Stimulated activated naive CD8-positive, alpha-beta T cell treated with anti-CD3 and anti-CD28 coated beads, Interleukin-15, amount 100 ng/mL, for 72 hours (primary cell): ENCODE data around the gene C2CD2.
A peak's percentile ranks its signal among the peaks of the same experiment; 100 is the strongest.

Experiments used
- ATAC-seq: fragments of 150-1000 bp; cut with Tn5 transposase; 2 replicates; pipeline ENCODE4 v1.10.0; 2021; ENCODE audit warnings: mild to moderate bottlenecking, moderate library complexity
- DNase-seq, 2 donors: peaks; one replicate each; pipeline ENCODE4 v3.0.0; 2021 to 2022
- H3K27ac Mint-ChIP-seq, 2 donors: one replicate each; pipeline ENCODE4 v1.8.0; 2022; ENCODE audit warnings: mild to moderate bottlenecking in 2 of 2, mixed read lengths in 2 of 2, moderate library complexity in 2 of 2
- H3K27me3 Mint-ChIP-seq: one replicate; pipeline ENCODE4 v1.8.0; 2022; ENCODE audit warnings: mixed read lengths
- H3K4me1 Mint-ChIP-seq: one replicate; pipeline ENCODE4 v1.8.0; 2022; ENCODE audit warnings: mild to moderate bottlenecking, mixed read lengths
- H3K4me3 Mint-ChIP-seq, 2 donors: one replicate each; pipeline ENCODE4 v1.8.0; 2022; ENCODE audit warnings: mild to moderate bottlenecking in 2 of 2, mixed read lengths in 2 of 2, moderate library complexity in 1 of 2
- H3K9me3 Mint-ChIP-seq, 2 donors: one replicate each; pipeline ENCODE4 v1.8.0; 2022; ENCODE audit warnings: mixed read lengths in 2 of 2

Gene C2CD2

DNA sequence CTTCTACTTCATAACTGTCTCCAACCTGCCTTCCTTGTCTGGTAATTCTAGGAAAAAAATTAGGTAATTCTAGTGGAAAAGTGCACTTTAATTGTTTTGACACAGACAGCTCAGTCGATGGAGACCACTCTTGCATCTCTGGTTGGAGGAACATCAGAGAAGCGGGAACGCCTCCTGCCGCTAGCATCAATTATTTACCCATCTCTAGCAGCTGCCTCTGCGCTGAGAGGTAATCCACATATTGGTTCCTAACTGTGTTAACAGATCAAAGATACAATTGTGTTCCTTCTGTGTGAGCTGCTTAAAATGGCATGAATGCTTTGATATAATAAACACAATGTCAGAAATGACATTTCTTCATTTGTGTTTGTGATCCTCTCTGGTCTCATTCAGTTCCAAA, 33.3 kb downstream of the C2CD2 start:
- Mint-ChIP-seq H3K27ac (no peak overlapping the region), H3K9me3 (no peaks in the 10 kb centered on the region), H3K4me1 (peaks cover 41% of the 10 kb centered on the region), H3K27me3 (no peaks in the 10 kb centered on the region), H3K4me3 (no peak overlapping the region)
- DNase-seq, result no peak
- ATAC-seq, result no peak

DNA sequence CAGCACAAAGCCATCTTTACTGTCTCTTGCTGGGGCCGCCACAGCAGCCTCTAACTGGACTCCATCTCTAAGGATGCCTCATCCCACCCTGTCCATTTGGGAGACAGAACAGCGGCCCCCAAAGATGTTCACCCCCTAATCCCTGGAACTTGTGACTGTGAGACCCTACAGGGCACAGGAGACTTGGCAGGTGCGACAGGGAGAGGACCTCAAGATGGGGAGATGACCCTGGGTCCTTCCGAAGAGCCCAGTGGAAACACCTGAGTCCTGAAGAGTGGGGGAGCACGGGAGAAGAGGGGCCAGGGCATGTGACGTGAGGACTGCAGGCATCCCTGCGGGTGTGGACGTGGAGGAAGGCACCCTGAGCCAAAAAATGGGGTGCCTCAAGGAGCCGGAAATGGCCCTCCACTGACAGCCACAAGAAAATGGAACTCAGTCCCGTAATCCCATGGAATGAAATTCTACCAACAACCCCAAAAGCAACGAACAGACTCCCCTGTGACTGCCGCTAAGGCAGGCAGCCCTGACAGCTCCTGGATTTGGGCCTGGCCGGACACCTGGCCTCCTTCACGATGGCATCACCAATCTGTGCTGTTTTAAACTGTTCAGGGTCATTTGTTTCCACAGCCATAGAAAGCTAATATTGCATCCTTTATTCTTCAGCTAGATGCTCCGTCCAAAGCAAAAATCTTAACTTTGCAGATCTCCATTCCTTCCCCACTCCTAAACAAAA, 34.0 kb downstream of the C2CD2 start:
- no peaks in the 10 kb centered on the region for H3K27me3 Mint-ChIP-seq
- no peaks in the 10 kb centered on the region for H3K9me3 Mint-ChIP-seq

DNA sequence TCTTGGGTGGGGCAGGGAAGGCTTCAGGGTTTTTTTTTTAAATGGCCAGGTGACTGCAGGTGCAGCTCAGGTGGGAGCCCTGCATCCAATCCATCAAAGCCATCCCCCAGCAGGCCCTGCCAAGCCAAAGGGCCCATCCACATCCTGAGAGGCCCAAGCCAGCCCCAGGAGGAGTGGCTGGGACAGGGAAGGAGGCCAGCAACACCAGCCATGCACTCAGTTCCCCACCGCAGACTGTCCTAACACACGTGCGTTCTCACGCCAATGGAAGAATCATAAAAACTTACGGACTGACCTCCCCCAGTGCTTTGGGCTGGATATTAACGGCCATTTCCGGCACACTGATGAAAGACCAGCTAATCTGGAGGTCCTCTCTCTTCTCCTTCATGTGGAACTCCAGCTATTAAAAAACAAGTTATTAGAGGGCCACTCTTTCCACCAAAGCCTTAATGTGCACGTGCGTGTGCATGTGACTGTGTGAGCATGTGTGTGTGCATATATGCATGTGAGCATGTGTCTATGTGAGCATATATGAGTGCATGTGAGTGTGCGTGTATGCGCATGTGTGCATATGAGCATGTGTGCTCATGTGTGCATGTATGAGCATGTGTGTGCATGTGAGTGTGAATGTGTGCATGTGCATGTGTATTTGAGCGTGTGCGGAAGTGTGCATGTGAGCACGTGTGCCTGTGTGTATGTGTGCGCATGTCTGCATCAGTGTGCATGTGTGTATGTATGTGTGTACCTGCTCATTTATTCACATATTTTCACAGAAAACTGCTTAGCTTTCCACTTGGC, 35.1 kb downstream of the C2CD2 start:
- no peak overlapping the region for H3K4me3 Mint-ChIP-seq
- ATAC-seq, result no peak

More for the DNA sequence above, 34.0 kb downstream of the C2CD2 start:
- no peak overlapping the region for H3K4me3 Mint-ChIP-seq
- H3K4me1 Mint-ChIP-seq, result peaks cover 34% of the 10 kb centered on the region
- peak overlapping the region in 1 of 2 donors; percentile 78 for H3K27ac Mint-ChIP-seq
- DNase-seq (no peak), ATAC-seq (no peak)

DNA sequence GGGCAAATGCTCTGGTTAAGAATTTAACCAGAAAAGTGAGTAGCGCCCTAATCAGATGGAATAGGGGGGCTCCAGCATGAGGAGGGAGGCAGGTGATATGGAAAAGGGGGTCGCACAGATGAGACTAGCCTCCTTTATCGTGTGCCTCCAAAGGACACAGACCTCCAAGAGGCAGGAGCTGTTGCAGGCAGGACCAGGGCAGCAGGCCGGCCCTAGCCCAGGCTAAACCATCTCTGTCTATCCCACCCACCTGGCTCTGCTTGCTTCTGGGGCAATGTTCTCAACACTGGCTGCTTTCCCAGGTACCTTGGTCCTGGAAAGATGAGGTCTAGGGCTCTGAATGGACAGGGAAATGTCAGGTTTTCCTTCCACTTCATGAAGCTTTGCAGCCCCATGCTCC, 36.3 kb downstream of the C2CD2 start:
- H3K27me3 Mint-ChIP-seq, result no peaks in the 10 kb centered on the region
- DNase-seq (no peak), ATAC-seq (no peak)
- H3K4me3 Mint-ChIP-seq, result no peak overlapping the region
- peaks cover 11% of the 10 kb centered on the region for H3K4me1 Mint-ChIP-seq
- H3K27ac Mint-ChIP-seq, result no peak overlapping the region
- H3K9me3 Mint-ChIP-seq, result no peaks in the 10 kb centered on the region

More for the DNA sequence above, 35.1 kb downstream of the C2CD2 start:
- H3K27me3 Mint-ChIP-seq, result no peaks in the 10 kb centered on the region
- H3K9me3 Mint-ChIP-seq, result no peaks in the 10 kb centered on the region
- H3K4me1 Mint-ChIP-seq, result peaks cover 24% of the 10 kb centered on the region
- H3K27ac Mint-ChIP-seq, result no peak overlapping the region
- no peak for DNase-seq

DNA sequence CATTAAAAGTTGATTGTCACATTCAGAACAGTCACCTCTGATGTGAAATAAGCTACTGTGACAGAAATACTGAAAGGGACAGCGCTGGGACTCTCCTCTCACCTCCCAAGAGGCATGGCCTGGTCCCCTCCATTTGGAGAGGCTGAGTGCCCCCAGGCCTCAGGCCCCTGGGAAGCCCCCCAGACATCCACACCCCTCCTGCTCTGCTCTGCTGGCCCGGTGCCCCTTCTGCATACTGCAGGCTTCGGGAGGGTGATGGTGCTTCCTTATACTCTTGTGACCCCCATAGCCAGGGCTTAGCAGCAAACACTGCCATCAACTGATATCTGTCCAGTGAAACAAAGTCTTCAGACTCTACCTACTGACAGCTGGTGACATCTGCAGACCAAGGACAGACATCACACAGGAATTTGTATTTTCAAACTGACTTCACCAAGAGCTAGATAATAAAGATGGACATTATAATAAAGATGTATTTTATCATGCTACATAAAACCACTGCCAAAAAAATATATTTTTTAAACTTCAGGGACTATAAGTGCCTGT, 36.9 kb downstream of the C2CD2 start:
- Mint-ChIP-seq H3K4me3 (no peak overlapping the region), H3K27ac (no peak overlapping the region), H3K4me1 (peaks cover 6% of the 10 kb centered on the region), H3K9me3 (no peaks in the 10 kb centered on the region), H3K27me3 (no peaks in the 10 kb centered on the region)
- ATAC-seq (no peak), DNase-seq (no peak)

DNA sequence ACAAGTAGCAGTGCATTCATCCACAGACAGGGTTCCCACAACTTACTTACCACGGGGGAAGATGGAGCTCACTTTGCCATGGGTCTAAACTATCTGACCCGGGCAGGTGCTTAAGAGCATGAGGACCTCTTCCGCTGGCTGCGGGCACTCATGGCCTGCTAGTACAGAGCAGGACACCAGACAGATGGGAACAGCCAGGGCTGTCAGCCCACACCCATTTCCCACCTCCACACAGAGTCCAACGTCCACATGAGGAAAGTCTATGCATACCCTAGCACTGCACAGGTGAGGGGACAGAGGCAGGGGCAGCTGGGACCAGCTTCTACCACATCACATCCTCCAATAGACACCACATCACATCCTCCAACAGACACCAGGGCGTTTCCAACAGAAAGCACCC, 38.9 kb downstream of the C2CD2 start:
- Mint-ChIP-seq H3K27me3 (no peaks in the 10 kb centered on the region), H3K27ac (no peak overlapping the region), H3K4me3 (no peak overlapping the region), H3K4me1 (no peaks in the 10 kb centered on the region), H3K9me3 (no peaks in the 10 kb centered on the region)
- DNase-seq, result no peak
- no peak for ATAC-seq

DNA sequence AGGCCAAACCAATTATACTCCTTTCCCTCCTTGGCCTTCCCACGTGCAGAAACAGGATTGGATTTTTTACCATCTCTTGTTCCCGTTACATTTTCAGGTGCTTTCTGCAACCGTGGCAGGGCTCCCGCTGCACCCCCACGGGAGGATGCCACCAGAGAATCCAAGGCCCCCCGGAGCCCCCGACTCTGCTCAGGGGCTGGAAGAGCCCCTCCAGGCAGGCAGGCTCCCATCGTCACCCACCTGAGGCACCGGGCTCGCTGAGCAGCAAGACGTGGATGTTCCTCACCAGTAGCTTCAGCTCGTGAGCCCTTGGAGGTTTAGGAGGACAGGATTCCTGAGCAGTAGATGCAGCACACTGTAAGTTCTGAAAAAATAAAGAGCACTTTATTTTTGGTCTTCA, 39.5 kb downstream of the C2CD2 start:
- no peak for ATAC-seq
- DNase-seq, result no peak
- Mint-ChIP-seq H3K9me3 (no peaks in the 10 kb centered on the region), H3K27ac (no peak overlapping the region), H3K27me3 (no peaks in the 10 kb centered on the region), H3K4me1 (no peaks in the 10 kb centered on the region), H3K4me3 (no peak overlapping the region)

DNA sequence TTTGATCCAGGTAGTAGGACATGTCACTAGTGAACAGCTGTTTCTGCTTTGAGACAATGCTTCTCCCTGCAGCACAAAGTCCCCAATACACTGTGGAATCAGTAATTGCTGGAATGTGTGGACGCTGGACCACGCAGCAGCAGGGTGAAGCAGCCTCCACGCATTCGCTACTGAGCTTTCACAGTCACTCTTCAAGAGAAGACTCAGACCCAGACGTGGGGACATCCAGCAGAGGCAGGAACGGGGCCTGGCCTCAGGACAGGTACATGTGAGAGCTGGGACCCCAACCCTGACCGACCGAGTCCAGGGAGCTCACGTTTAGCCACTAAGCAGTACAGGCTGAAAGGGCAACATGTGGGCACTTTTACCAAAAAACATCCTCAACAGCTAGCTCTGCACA, 40.6 kb downstream of the C2CD2 start:
- no peaks in the 10 kb centered on the region for H3K4me1 Mint-ChIP-seq
- H3K27me3 Mint-ChIP-seq, result no peaks in the 10 kb centered on the region
- no peaks in the 10 kb centered on the region for H3K9me3 Mint-ChIP-seq
- H3K27ac Mint-ChIP-seq, result no peak overlapping the region
- ATAC-seq (no peak), DNase-seq (no peak)
- H3K4me3 Mint-ChIP-seq, result no peak overlapping the region

DNA sequence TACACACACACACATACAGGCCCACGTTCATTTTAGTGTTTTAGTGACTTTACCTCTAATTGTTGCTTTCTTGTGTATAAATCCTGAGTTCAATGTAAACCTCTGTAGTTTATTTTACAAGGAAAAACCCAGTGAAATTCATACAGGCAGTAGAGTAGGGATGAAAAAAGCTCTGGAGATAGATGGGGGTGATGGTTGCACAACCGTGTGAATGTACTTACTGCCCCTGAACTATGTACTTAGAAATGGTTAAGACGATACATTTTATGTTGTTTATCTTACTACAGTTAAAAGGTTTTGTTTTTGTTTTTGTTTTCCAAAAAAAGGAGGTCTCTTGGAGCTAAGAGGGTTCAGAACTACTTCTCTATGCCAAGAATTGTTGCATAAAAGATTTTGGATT, 45.0 kb downstream of the C2CD2 start:
- no peak for DNase-seq
- Mint-ChIP-seq H3K27me3 (no peaks in the 10 kb centered on the region), H3K27ac (no peak overlapping the region), H3K4me1 (peaks cover 7% of the 10 kb centered on the region), H3K4me3 (no peak overlapping the region), H3K9me3 (no peaks in the 10 kb centered on the region)
- ATAC-seq, result no peak

DNA sequence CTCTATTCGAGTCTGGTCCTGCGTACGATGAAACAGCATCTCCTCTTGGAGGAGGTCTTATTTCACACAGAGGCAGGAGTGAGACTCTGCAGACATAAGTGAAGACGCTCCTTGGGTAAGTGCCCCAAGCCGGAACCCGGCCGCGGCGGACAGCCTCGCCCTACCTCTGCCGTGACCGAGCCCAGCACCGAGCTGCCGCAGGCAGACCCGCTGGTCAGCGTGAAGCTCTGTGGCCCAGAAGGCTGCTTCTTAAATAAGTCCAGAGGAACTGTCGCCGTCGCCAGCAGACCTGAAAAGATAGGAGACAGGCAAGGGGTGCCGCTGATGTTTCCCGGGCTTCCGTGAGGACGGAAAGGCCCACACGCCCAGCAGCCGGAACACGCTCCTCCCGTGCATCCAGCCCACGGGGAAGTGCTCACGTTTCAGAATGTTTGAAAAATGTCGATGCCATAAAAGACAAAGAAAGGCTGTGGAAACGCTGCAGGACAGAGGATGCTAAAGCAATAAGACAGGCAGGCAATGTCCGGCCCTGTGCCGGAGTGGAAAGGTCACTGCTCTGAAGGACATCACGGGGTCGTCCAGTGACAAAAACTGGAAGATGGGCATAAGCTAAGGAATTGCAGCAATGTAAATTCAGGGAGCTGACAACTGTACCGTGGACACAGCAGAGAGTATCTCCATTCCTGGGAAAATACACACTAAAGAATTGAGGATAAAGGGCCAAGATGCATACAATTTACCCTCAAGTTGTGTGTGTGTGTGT, 46.1 kb downstream of the C2CD2 start:
- no peak for ATAC-seq
- H3K9me3 Mint-ChIP-seq, result no peaks in the 10 kb centered on the region

DNA sequence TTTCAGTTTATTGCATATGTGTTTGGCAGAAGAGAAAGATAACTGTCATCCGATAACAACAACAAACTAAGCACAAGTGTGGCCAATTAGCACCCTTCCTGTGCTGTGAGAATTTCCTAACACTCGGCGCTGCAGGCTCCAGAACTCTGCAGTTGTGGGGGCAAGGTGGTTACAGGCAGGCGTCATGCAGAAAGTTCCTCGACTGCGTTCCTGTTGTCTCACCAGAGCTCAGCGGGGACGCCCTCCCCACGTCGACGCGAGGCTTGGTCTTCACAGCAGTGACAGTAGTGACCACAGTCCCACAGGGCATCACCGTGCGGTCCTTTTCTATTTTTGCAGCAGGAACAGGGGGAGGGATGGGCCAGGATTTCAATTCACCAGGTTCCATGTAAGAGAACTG, 47.0 kb downstream of the C2CD2 start:
- Mint-ChIP-seq H3K27ac (peak overlapping the region in 1 of 2 donors; percentile 38), H3K27me3 (no peaks in the 10 kb centered on the region)
- DNase-seq, result no peak

More for the DNA sequence above, 46.1 kb downstream of the C2CD2 start:
- Mint-ChIP-seq H3K4me3 (no peak overlapping the region), H3K27me3 (no peaks in the 10 kb centered on the region), H3K27ac (peak overlapping the region in 1 of 2 donors; percentile 69), H3K4me1 (peaks cover 15% of the 10 kb centered on the region)
- DNase-seq, result no peak

DNA sequence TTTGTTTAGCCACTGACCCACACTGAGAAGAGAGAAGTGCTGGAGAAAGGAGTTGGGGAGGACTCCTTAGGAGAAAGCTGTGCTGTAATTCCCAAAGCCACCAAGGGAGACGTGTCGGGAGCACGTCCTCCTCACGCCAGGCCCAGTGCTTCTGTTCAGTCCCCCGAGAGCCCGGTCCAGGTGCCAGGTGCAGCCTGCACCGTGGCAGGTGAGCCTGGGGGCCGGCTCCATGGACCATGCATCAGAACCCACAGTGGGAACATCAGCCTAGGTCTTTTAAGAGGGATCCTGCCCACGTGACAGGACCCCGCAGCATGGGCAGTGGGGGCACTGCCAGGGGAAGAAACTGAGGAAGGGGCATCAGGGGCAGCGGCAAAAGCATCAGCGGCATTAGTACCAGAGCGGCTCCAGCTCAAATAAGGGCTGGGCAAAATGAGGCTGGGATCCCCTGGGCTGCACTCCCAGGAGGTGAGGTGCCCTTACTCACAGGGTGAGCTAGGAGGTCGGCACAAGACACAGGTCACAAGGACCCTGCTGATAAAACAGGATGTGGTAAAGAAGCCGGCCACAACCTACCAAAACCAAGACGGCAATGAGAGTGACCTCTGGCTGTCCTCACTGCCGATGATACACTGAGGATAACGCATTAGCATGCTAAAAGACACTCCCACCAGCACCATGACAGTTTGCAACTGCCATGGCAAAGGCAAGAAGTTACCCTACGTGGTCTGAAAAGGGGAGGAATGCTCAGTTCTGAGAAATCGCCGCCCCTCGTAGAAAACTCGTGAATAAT, 50.1 kb downstream of the C2CD2 start:
- Mint-ChIP-seq H3K27me3 (no peaks in the 10 kb centered on the region), H3K4me1 (peaks cover 46% of the 10 kb centered on the region), H3K4me3 (no peak overlapping the region), H3K27ac (peak overlapping the region; percentile 31 to 44), H3K9me3 (no peaks in the 10 kb centered on the region)
- DNase-seq (no peak), ATAC-seq (no peak)

More for the DNA sequence above, 47.0 kb downstream of the C2CD2 start:
- no peak for ATAC-seq
- Mint-ChIP-seq H3K4me1 (peaks cover 16% of the 10 kb centered on the region), H3K4me3 (no peak overlapping the region), H3K9me3 (no peaks in the 10 kb centered on the region)

DNA sequence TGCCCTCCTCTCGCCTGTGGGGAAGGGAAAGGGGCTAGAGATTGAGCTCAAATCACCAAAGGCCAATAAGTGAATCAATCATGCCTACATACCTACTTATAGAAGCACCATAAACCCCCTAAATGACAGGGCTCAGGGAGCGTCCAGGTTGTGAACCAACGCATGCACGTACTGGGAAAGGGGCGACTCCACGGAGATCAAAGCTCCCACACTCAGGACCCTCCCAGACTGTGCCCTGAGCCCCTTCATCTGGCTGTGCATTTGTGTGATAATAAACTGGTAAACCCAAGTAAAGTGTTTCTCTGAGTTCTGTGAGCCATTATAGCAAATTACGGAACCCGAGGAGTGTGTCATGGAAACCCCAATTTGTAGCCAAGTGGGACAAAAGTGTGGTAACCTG, 50.9 kb downstream of the C2CD2 start:
- H3K4me1 Mint-ChIP-seq, result peaks cover 54% of the 10 kb centered on the region
- H3K9me3 Mint-ChIP-seq, result no peaks in the 10 kb centered on the region
- no peak overlapping the region for H3K4me3 Mint-ChIP-seq
- no peak for DNase-seq
- ATAC-seq, result no peak
- H3K27me3 Mint-ChIP-seq, result no peaks in the 10 kb centered on the region
- no peak overlapping the region for H3K27ac Mint-ChIP-seq

DNA sequence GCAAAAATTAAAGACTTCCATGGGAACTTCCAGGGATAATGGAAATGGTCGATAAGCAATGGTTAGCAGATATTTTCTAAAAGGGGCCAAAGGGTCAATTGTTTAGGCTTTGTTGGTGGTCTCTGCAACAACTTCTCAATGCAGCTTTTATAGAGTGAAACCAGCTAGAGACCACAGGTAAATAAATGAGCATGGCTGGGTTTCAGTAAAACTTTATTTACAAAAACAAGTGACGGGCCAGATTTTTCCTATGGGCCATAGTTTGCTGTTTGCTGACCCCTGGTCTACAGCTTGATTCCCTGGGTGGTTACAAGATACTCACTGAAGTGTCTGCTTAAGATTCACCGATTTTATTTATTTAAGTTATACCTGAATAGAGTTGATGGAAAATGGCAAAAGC, 52.0 kb downstream of the C2CD2 start:
- Mint-ChIP-seq H3K9me3 (no peaks in the 10 kb centered on the region), H3K4me1 (peaks cover 65% of the 10 kb centered on the region), H3K27me3 (no peaks in the 10 kb centered on the region), H3K27ac (peak overlapping the region in 1 of 2 donors; percentile 99), H3K4me3 (peak overlapping the region in 1 of 2 donors; percentile 56)
- ATAC-seq, result no peak
- DNase-seq, result no peak

DNA sequence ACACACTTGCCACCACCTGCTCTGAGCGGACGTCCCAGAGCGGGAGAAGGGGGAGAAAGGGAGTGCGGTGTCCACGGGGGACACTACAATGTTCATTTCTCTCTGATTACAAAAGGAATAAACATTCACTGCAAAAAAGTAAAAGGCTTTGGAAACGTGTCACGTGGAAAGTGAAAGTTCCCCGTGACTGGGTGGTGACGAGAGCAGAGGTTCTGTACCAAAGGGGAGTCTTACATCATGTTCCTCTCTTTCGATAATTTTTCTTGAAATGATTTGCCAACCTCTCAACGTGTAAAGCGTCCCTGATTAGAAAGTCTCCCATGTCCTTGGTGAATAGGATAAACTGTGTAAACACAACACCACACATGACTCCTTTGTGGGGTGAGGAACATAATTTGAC, 52.7 kb downstream of the C2CD2 start:
- peak; percentile 31 to 77 for DNase-seq
- Mint-ChIP-seq H3K4me3 (peak overlapping the region; percentile 56 to 68), H3K27ac (peak overlapping the region; percentile 80 to 99), H3K27me3 (no peaks in the 10 kb centered on the region), H3K4me1 (peaks cover 72% of the 10 kb centered on the region), H3K9me3 (no peaks in the 10 kb centered on the region)
- ATAC-seq, result peak; percentile 77
